ENCODE data around the gene DUOXA1.
A peak's percentile ranks its signal among the peaks of the same experiment; 100 is the strongest.

DUOXA1 gene
- total RNA-seq = 0 reads per million in 3 donors

GRCh38 chr15:45129651-45130129 lies at the start of gene DUOXA1, which contains the start of gene DUOX1:
DUOXA1 (minus strand) TSS chr15:45129879; CDS start chr15:45123014, 6,865 bp downstream.
DUOX1 (plus strand) TSS chr15:45129994; CDS start chr15:45131967, 1,973 bp downstream.
- no peak within 1 kb of the TSS for H3K27ac ChIP-seq (ENCODE audit: insufficient read depth, low read length, poor library complexity, severe bottlenecking)
- H3K27me3 ChIP-seq (replicated peaks; ENCODE audit: control insufficient read depth, insufficient read depth, low read length, poor library complexity, severe bottlenecking) = peaks cover 33% of the 10 kb centered on the region
- H3K36me3 ChIP-seq (ENCODE audit: control insufficient read depth, insufficient read depth, low read length) = no peaks in the 10 kb centered on the region
- H3K4me1 ChIP-seq (ENCODE audit: control insufficient read depth, insufficient read depth, low read length, poor library complexity, severe bottlenecking) = no peaks in the 10 kb centered on the region
- H3K4me3 ChIP-seq (ENCODE audit: insufficient read depth, low read depth, low read length, poor library complexity, severe bottlenecking) = peak within 1 kb of the TSS; percentile 5
- H3K9me3 ChIP-seq (ENCODE audit: control insufficient read depth, low read length) = no peaks in the 10 kb centered on the region
- no peak for DNase-seq

- DNase-seq = no peak
- no peak overlapping the region for H3K27ac ChIP-seq (ENCODE audit: insufficient read depth, low read length, poor library complexity, severe bottlenecking)
- H3K9me3 ChIP-seq (ENCODE audit: control insufficient read depth, low read length) = no peaks in the 10 kb centered on the region
- no peaks in the 10 kb centered on the region for H3K36me3 ChIP-seq (ENCODE audit: control insufficient read depth, insufficient read depth, low read length)
- no peaks in the 10 kb centered on the region for H3K4me1 ChIP-seq (ENCODE audit: control insufficient read depth, insufficient read depth, low read length, poor library complexity, severe bottlenecking)
- H3K27me3 ChIP-seq (replicated peaks; ENCODE audit: control insufficient read depth, insufficient read depth, low read length, poor library complexity, severe bottlenecking) = no peaks in the 10 kb centered on the region
- no peak overlapping the region for H3K4me3 ChIP-seq (ENCODE audit: insufficient read depth, low read depth, low read length, poor library complexity, severe bottlenecking)
Measured at GRCh38 chr15:45177285-45177684, 47.6 kb upstream of the DUOXA1 start.

GRCh38 chr15:45174577-45174976 lies 44.9 kb upstream of the DUOXA1 start:
- DNase-seq = no peak
- Histone ChIP-seq H3K4me3 (ENCODE audit: insufficient read depth, low read depth, low read length, poor library complexity, severe bottlenecking) (no peak overlapping the region), H3K9me3 (ENCODE audit: control insufficient read depth, low read length) (no peaks in the 10 kb centered on the region), H3K27me3 (replicated peaks; ENCODE audit: control insufficient read depth, insufficient read depth, low read length, poor library complexity, severe bottlenecking) (no peaks in the 10 kb centered on the region), H3K27ac (ENCODE audit: insufficient read depth, low read length, poor library complexity, severe bottlenecking) (no peak overlapping the region), H3K4me1 (ENCODE audit: control insufficient read depth, insufficient read depth, low read length, poor library complexity, severe bottlenecking) (no peaks in the 10 kb centered on the region), H3K36me3 (ENCODE audit: control insufficient read depth, insufficient read depth, low read length) (no peaks in the 10 kb centered on the region)

DNA sequence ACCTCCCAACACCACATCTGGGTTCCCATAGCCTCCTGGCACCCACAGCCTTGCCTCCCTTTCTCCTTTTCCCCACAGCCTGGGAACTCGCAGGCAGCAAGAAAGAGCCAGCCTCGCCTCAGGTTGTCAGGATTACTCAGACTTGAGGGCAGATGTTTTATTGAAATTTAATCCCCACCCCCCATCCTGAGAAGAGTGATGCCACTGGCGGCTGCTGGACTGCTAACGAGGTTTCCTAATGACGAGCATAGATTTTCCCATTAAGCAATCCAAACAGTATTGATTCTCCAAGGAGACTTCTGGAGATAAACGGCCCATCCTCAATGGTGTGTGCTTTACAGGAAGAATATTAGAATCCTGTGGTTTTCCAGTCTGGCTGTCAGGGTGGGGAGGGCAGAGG lies 44.4 kb upstream of the DUOXA1 start:
- H3K27me3 ChIP-seq (replicated peaks; ENCODE audit: control insufficient read depth, insufficient read depth, low read length, poor library complexity, severe bottlenecking) = no peaks in the 10 kb centered on the region
- no peaks in the 10 kb centered on the region for H3K36me3 ChIP-seq (ENCODE audit: control insufficient read depth, insufficient read depth, low read length)
- no peak for DNase-seq
- H3K4me1 ChIP-seq (ENCODE audit: control insufficient read depth, insufficient read depth, low read length, poor library complexity, severe bottlenecking) = no peaks in the 10 kb centered on the region
- H3K9me3 ChIP-seq (ENCODE audit: control insufficient read depth, low read length) = no peaks in the 10 kb centered on the region
- H3K4me3 ChIP-seq (ENCODE audit: insufficient read depth, low read depth, low read length, poor library complexity, severe bottlenecking) = no peak overlapping the region
- H3K27ac ChIP-seq (ENCODE audit: insufficient read depth, low read length, poor library complexity, severe bottlenecking) = no peak overlapping the region

- Histone ChIP-seq H3K9me3 (ENCODE audit: control insufficient read depth, low read length) (no peaks in the 10 kb centered on the region), H3K27ac (ENCODE audit: insufficient read depth, low read length, poor library complexity, severe bottlenecking) (no peak overlapping the region), H3K4me1 (ENCODE audit: control insufficient read depth, insufficient read depth, low read length, poor library complexity, severe bottlenecking) (no peaks in the 10 kb centered on the region), H3K27me3 (replicated peaks; ENCODE audit: control insufficient read depth, insufficient read depth, low read length, poor library complexity, severe bottlenecking) (no peaks in the 10 kb centered on the region), H3K36me3 (ENCODE audit: control insufficient read depth, insufficient read depth, low read length) (no peaks in the 10 kb centered on the region), H3K4me3 (ENCODE audit: insufficient read depth, low read depth, low read length, poor library complexity, severe bottlenecking) (no peak overlapping the region)
- no peak for DNase-seq
Measured at GRCh38 chr15:45171912-45172311, 42.2 kb upstream of the DUOXA1 start.

DNA sequence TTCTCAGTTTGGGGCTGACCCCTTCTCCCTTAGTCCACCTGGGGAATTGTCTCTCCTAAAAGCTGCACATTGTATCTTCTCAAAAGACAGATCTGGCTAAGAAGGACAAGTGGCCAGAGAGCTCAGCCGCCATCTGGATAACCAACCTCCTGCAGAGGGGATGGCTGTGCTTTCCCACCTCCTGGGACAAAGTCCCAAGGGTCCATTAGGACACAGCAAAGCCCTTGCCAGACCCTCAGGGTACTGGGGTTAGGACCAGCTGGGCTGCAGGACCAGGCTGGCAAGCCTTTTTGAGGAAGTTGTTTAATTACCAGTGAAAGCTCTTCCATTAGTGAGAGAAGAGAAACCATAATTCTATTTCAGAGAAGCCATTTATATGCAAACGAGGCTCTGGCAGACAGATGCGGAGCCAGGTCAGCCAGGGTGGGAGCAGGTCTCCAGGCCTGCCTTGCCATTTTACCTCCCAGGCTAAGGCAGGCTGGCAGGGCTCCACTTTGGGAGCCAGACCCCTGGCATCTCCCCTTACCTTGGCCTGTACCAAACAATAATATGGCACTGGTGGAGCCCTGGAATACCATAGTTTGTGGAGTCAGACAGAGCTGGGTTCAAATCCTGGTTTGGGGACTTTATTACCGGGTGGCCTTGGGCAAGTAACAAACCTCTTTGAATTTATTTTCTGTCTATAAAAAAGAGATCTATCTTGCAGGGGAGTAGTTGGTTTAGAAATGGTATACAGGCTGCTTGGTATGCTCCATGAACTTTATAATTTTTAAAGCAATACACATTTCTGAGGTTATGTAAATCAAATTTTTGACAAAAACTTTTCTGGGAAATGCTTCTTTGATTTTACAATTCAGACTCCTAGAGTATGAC lies 40.2 kb upstream of the DUOXA1 start:
- Histone ChIP-seq H3K27ac (ENCODE audit: insufficient read depth, low read length, poor library complexity, severe bottlenecking) (no peak overlapping the region), H3K4me3 (ENCODE audit: insufficient read depth, low read depth, low read length, poor library complexity, severe bottlenecking) (no peak overlapping the region), H3K36me3 (ENCODE audit: control insufficient read depth, insufficient read depth, low read length) (no peaks in the 10 kb centered on the region), H3K4me1 (ENCODE audit: control insufficient read depth, insufficient read depth, low read length, poor library complexity, severe bottlenecking) (peaks cover 16% of the 10 kb centered on the region), H3K9me3 (ENCODE audit: control insufficient read depth, low read length) (no peaks in the 10 kb centered on the region), H3K27me3 (replicated peaks; ENCODE audit: control insufficient read depth, insufficient read depth, low read length, poor library complexity, severe bottlenecking) (no peaks in the 10 kb centered on the region)
- no peak for DNase-seq

DNA sequence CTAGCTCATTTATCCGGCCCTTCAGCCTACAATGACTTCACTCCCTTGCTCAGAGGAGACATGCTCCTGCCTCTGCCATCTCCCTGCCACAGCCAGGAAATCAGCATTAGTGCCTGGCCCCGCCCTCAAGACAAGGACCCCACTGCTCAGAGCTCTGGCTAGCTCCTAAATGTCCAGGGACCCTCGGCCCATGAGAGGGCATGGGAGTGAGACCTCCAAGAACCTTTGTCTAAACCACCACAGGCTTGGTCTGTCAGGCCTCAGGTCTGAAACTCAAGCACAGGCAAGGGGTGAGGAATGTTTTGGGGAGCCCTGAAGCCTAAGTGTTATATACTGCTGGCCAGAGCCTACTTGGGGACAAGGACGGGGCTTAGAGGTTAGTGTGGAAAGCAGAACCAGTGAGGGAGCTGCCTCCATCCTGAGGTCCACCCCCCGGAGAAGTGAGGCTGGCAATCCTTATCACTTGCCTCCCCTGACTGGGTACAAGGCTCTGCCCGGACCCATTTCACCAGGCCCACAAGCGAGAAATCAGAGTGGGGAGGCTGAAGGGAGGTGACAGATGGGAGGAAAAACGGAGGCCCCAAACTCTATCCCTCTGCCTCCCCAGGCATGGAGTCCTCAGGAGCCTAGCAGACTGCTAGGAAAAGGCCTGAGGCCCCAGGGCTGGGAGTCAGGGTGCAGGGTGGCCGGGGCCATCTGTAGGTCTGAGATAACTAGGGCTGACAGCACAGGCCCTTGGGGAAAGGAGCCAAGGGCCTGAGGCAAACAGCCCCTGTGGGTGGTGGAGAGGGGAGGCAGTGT lies 39.3 kb upstream of the DUOXA1 start:
- H3K27me3 ChIP-seq (replicated peaks; ENCODE audit: control insufficient read depth, insufficient read depth, low read length, poor library complexity, severe bottlenecking) = no peaks in the 10 kb centered on the region
- H3K27ac ChIP-seq (ENCODE audit: insufficient read depth, low read length, poor library complexity, severe bottlenecking) = no peak overlapping the region
- peaks cover 16% of the 10 kb centered on the region for H3K4me1 ChIP-seq (ENCODE audit: control insufficient read depth, insufficient read depth, low read length, poor library complexity, severe bottlenecking)
- H3K9me3 ChIP-seq (ENCODE audit: control insufficient read depth, low read length) = no peaks in the 10 kb centered on the region
- no peaks in the 10 kb centered on the region for H3K36me3 ChIP-seq (ENCODE audit: control insufficient read depth, insufficient read depth, low read length)
- DNase-seq = no peak
- no peak overlapping the region for H3K4me3 ChIP-seq (ENCODE audit: insufficient read depth, low read depth, low read length, poor library complexity, severe bottlenecking)

DNA sequence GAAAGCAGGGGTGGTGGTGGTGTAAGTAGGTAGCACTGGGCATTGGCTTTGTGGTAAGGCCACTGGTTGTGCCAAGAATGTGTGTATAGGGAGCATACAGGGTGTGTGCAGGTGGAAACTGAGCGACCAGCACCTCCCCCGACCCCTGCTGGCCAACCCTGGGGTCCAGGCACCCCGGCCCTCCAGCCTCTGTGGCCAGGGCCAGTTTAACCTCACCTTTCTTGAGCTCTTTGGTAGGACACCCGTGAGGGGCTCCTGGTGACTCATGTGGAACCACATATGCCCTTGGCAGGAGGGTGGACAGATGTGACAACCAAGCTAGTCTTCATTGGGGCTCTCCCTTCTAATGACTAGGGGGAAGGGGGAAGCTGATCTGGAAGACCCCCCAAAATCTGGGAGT lies 38.6 kb upstream of the DUOXA1 start:
- no peaks in the 10 kb centered on the region for H3K27me3 ChIP-seq (replicated peaks; ENCODE audit: control insufficient read depth, insufficient read depth, low read length, poor library complexity, severe bottlenecking)
- DNase-seq = no peak
- H3K4me1 ChIP-seq (ENCODE audit: control insufficient read depth, insufficient read depth, low read length, poor library complexity, severe bottlenecking) = peaks cover 16% of the 10 kb centered on the region
- H3K4me3 ChIP-seq (ENCODE audit: insufficient read depth, low read depth, low read length, poor library complexity, severe bottlenecking) = no peak overlapping the region
- no peak overlapping the region for H3K27ac ChIP-seq (ENCODE audit: insufficient read depth, low read length, poor library complexity, severe bottlenecking)
- no peaks in the 10 kb centered on the region for H3K9me3 ChIP-seq (ENCODE audit: control insufficient read depth, low read length)
- no peaks in the 10 kb centered on the region for H3K36me3 ChIP-seq (ENCODE audit: control insufficient read depth, insufficient read depth, low read length)

DNA sequence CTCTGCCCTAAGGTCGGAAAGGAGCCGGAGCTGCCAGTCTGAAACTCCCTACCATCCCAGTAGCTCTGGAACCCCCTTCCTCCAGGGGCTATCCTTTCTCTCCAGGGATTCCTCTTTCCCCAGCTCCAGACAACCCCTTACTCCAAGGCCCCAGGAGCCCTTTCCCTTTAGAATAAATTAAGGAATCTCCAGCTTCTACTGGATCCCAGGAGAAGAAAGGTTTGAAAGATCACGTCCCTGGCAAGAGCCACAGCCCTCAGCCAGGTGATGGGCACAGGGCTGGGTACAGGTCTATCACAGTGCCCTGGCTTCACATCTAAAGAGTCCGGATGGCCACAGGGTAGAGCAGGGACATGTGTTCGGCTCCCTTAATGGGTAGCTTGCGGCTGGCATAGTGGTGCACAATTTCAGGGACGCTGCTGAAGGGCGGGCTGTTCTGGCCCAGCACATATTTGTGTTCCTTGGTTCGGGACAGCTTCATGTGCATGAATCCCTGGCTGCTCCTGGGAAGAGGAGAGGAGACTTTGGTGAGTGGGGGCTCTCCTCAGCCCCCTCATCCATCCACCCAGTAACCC lies 38.0 kb upstream of the DUOXA1 start:
- peak overlapping the region; percentile 89 for H3K27ac ChIP-seq (ENCODE audit: insufficient read depth, low read length, poor library complexity, severe bottlenecking)

More for the DNA sequence above, 38.0 kb upstream of the DUOXA1 start:
- H3K27me3 ChIP-seq (replicated peaks; ENCODE audit: control insufficient read depth, insufficient read depth, low read length, poor library complexity, severe bottlenecking) = no peaks in the 10 kb centered on the region
- no peak for DNase-seq
- H3K9me3 ChIP-seq (ENCODE audit: control insufficient read depth, low read length) = no peaks in the 10 kb centered on the region
- H3K4me3 ChIP-seq (ENCODE audit: insufficient read depth, low read depth, low read length, poor library complexity, severe bottlenecking) = peak overlapping the region; percentile 87
- peaks cover 16% of the 10 kb centered on the region for H3K4me1 ChIP-seq (ENCODE audit: control insufficient read depth, insufficient read depth, low read length, poor library complexity, severe bottlenecking)
- H3K36me3 ChIP-seq (ENCODE audit: control insufficient read depth, insufficient read depth, low read length) = no peaks in the 10 kb centered on the region
